Measurements from ENCODE around the gene IFI27L1. TPM values are rescaled to one million over a fixed set of nuclear protein-coding genes. Genes with fewer than 3 reads are reported as not detected.

IFI27L1 gene
- total RNA-seq, 1 donor from 2014 or later: 18.1 TPM

DNA sequence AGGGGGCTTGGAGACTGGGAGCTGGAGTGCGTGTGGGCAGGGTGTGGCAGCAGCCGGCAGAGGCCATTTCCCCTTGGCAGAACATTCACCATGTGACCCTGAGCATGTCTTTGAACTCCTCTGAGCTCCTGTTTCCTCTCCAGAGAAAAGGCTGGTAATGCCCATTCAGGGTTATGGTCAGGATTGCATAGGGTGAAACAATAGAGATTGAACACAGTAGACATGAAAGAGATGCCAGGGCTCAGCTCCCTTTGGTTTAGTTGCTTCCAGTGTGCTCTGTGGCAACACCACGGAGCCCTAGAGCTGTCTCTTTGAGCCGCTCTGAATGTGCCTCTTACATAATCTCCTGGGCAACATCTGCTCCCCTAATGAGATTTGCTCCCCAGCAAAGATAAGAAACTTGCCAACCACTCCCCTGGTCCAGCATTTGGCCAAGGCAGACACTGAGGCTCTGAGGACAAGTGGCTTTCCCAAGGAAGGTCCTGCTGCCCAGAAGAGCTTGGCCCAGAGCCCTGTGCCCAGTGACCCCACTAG is 34.0 kb downstream of the IFI27L1 start:
- peak; percentile 54 for ATAC-seq

DNA sequence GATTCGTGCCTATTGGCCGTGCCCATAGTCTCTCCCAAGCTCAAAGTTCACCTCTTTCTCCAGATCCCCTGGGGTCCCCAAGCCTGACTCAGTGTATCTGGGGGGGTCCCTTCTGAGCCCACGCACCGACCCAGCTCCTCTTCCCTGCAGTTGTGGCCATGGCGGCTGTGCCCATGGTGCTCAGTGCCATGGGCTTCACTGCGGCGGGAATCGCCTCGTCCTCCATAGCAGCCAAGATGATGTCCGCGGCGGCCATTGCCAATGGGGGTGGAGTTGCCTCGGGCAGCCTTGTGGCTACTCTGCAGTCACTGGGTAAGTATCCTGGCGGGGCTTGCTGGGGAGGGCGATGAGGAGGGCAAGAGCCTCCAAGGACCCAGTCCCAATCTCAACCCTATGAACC is 34.5 kb downstream of the IFI27L1 start:
- no peak for ATAC-seq

DNA sequence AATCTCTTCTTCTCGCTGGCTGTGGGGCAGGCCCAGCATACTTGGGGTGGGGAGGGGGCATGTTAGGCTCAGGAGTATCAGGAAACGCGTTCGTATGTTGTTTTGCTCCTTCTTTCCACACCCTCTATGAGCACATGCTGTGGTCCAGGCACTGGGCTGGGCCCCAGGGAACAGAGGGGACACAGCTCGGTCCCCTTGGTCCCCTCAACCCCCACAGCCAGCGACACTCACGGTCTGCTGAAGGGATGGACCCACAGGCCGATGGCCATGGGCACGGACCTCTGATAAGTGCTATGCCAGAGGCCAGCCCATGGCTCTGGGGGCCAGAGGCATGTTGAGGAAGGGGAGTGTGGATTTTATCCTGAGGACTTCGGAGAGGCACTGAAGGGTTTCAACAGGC is 35.6 kb downstream of the IFI27L1 start:
- no peak for ATAC-seq

DNA sequence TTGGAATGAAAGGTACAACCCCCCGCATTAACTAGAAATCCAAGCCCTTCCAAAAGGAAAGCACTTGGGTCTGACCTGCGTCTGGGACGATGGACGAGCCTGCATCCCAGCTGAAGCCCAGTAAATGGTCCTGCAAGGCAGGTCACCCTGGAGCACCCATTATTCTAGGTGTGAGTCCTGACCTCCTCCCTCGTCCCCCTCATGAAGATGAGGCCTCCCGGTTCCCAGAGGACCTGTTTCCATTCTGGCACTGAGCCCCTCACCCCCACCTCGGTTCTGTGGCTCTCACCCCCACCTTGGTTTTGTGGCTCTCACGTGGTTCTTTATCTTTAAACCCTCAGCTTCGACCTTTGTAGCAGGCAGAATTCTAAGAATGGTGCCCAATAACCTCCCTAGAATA is 36.7 kb downstream of the IFI27L1 start:
- no peak for ATAC-seq

DNA sequence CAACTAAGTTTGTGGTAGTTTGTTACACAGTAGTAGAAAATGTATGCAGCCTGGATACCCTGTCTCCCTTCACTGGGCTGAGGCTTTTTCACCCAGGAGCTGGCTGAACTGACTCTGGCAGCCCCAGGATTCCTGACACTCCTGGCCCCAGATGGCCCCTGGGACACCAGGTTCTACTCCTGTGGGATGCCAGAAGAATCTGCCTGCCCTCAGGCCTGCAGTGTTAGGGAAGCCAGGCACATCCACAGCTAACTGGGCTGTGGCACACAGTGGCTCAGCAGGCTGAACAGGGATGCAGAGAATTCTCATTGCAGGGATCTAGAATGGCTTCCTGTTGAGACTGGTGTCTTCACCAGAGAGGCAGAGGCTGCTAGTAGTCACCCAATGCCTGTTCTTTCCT is 38.0 kb downstream of the IFI27L1 start:
- no peak for ATAC-seq

DNA sequence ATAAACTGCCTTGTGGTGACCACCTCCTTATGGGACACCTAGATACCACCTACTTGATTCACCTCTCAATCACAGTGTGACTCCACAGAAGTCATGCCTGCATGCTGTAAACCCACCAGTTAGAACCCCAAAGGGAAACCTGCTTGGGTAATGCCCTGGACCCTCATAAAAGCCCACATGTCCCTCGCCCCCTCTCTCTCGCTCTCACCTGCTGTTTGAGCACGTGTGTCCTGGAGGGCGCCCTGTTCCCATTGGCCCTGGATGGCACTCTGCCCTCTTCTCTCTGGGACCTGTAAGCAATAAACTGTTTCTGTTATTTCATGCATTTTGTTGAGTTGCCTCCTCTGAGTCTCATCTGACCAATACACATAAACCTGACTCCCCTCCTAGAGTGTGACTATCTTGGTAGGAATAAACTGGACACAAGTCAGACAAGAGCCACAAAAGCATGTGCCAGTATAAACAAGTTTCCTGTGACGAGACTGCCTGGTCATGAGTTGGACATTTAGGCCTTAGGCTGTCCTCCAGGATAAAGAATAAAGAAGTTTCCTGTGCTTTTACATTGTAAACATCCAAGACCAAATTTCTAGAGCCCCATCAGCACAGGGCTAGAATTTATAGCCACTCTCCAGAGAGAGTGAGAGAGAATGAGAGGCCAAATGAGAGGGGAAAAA is 39.7 kb downstream of the IFI27L1 start:
- ATAC-seq: no peak

DNA sequence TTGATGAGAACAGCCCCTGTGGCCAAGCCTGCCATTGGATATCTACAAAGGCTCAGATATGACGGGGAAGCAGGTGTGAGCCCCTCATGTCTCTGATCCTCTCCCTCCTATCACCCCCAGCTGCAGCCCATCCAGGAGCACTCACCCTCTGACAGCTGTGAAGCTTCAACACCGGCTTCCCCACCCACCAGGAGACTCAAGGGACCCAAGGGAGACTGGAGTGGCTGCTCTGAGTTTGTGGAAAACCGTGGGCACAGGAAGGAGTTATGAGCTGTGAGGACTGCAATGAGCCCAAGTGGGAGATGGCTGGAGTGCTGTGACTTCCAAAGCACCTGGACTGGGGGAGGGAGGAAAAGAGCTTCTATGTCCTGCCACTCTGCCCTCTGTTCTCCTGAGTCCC is 40.4 kb downstream of the IFI27L1 start:
- ATAC-seq: no peak

DNA sequence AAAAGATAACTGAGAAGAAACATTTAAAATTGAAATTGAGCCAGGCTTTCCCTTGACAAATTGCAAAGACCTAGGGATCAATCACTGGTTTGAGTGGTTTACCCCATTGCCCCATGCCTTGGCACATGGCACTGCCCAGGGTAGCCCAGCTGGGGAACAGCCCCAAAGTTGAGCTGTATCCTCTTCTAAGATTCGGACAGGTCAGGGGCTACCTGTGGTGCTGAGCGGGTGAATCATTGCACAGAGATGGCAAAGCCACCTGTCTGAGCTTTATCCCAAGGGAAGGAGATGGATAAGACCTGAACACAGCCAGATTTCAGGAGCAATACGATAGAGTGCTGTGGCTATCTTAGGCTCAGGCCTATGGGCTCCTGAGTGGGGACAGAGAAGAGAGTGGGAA is 41.3 kb downstream of the IFI27L1 start:
- no peak for ATAC-seq

DNA sequence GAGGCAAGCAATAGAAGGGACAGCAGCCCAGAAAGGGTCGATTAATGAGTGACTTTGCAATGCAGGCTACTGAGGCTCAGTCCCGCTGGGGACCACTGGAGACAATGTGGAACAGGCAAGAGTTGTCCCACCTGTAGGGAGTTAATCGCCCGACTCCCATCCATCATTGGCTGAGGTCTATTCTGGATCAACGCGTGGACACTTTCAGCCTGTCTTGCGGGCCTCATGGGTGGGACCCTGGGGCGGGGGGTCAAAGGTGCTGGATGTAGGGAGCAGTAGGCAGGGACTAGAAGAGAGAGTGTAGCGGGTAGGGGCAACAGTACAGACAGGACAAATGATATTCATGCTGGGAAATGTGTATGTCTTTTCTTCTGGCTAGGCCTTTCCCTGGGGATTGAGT is 42.2 kb downstream of the IFI27L1 start:
- ATAC-seq: no peak

DNA sequence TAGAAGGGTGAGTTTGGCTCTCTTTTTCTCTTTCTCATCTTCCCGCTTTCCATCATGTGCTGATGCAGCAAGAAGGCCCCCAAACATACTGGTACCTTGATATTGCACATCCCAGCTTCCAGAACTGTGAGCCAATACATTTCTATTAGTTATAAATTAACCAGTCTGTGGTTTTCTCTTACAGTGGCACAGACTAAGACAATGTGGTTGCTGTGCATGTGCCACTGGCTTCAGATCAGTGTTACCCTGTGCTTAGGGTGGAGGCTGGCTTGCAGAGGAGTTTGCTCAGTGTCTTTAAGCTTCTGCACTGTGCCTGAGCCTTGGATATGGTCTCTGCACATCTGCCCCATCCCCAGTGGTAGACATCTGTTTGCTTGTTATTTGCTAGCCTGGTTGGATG is 42.8 kb downstream of the IFI27L1 start:
- no peak for ATAC-seq

DNA sequence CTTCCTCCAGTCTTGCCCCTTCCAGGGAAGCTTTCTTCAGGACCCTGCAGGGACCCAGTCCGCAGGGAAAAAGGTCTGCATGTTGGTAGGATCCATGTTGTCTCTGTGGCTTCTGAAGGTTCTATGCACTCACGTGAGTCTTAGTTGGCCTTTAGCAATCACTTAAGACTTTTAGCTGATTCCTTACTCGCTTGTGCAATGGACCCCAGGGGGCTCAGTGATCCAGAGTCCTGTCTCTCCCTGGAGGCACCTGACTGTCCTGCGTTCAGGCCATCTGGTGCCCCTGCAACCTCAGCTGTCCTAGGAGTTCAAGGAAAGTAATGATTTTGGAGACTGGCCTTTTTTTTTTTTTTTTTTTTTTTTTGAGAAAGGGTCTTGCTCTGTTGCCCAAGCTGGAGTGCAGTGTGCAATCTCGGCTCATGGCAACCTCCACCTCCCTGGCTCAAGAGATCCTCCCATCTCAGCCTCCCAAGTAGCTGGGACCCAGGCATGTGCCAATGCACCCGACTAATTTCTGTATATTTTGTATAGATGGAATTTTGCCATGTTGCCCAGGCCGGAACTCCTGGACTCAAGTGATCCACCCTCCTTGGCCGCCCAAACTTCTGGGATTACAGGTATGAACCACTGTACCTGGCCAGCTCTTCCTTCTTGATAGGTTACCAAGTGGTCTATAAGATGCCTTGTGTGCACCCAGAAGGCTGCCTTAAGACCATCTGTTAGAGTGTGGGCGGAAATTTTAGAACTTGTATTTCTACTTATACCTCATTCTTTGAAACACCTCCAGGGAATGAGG is 43.7 kb downstream of the IFI27L1 start:
- no peak for ATAC-seq

DNA sequence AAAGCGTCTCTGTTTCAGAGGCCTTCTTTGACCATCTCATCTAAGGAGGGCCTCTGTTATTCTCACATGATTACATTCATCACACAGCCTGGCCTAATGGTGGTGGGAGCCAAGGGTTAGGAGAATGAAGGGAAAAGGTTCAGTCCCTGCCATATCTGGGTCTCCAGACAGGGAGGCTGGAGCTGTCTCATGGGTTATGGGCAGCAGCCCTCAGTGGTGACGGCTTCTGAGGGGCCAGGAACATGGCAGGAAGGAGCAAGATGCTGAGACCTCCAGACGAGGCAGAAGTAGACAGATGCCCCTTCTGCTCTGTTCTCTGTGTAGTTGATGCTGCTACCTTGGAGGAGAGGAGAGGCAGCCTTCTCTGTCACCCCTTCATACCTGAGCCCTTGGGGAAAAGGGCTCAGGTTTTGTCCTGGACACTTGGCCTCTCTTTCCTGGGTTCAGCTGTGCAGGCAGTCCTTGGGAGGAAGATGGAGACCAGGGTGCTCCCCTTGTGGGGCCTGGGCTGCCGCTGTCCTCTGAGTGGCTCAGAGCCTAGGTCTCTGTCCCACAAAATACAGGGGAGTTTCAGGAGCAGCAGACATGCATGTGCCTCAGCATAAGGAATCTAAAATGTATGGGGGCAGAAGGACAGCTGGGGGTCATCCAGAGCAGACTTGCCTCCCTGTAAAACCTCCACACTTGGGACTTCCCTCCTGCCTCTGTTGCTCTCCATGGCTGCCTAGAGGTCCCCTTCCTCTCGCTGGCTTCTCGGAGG is 44.7 kb downstream of the IFI27L1 start:
- ATAC-seq: no peak

DNA sequence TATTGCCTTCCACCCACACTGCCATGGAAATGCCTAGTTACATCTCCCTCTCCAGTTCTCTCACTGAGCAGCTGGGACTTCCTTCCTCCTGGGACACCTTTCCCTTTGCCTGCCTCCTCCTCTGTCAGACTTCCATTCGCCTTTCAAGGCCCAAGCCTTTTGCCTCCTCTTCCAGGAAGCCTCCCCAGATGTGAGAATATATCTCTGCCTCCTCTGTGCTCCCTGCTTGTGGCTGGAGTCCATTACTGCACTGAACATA is 45.2 kb downstream of the IFI27L1 start:
- no peak for ATAC-seq

DNA sequence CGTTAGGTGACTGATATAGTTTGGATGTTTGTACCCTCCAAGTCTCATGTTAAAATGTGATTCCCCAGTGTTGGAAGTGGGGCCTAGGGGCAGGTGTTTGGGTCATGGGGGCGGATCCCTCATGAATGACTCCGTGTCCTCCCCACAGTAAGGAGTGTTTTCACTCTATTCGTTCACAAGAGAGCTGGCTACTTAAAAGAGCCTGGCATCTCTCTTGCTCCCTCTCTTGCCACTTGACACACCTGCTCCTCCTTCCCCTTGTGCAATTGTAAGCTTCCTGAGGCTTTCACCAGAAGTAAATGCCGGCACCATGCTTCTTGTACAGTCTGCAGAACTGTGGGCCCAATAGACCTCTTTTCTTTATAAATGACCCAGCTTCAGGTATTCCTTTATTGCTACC is 45.7 kb downstream of the IFI27L1 start:
- ATAC-seq: no peak

DNA sequence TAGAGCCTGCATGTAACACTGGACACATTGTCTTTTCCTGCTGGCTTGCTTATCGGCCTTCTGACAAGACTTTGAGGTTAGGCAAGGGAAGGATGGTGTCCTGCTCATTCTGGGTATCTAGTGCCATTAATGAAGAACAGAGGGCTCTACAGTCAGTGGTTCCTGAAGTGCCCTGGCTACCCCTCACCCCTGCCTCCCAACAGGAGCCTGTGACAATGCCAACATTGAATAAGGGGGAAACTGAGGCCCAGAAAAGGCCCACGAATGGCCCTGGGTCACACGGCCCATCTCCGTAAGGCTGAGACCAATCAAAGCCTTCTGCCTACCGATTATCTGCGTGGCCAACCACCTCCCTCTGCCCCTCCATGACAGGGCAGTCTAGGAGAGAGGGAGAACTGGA is 46.2 kb downstream of the IFI27L1 start:
- ATAC-seq: no peak

DNA sequence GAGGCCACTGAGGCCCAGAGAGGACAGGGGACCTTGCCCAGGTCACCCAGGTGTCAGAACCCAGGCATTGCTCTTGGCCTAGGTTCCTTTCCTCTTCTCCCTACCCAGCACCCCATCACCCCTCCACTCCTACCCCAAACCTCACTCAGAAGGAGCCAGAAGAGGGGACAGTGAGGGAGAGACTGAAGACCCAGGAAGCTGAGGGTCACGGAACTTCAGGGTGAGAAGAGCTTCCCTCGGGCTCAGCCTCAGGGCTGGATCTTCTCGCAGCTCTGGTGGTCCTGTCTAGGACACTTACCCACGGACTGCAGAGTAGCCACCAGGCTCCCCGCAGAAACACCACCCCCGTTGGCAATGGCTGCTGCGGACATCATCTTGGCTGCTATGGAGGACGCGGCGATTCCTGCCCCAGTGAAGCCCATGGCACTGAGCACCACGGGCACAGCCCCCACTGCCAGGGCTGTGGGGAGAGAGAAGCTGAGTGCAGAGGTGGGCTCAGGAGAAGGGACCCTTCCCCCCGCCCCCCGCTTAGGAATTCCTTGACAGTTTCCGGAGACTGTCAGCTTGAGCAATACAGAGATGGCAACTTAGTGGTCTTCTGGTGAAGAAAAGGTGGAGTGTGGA is 47.2 kb downstream of the IFI27L1 start:
- no peak for ATAC-seq

DNA sequence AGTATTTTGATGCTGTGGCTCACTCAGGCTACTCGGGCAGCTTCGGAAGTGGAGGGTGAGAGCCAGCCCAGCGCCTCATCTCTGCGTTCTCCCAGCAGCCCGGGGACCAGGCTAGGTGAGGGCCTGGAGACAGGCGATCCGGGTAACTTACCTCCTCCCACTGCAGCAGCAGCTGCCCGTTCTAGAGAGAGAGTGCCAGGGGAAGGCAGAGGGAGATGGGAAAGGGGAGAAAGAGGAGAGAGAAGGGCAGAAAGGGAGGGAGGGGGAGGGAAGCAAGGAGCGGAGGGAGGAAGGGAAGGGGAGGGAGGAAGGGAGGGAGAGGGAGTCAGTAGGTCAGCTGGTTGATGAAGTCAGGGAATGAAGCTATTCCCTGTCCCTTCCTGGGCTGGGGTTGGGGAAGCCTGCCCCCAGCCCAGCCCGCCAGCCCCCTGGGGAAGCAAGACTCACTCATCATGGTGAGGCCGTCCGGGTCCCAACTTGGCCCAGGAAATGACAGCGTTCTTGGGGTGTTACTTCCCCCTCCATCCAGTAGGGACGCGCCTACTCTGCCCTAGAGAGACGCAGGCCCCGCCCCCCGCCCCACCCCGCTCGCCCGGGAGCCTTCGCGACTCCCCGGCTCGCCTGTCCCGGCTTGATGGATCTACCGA is 48.1 kb downstream of the IFI27L1 start, which contains the start of gene IFI27L2:
Gene IFI27L2, minus strand, starts transcription at position 494 of the 647 bp plus-strand sequence. Its CDS starts 40 bp downstream, at position 454.
- ATAC-seq: peak; percentile 73

DNA sequence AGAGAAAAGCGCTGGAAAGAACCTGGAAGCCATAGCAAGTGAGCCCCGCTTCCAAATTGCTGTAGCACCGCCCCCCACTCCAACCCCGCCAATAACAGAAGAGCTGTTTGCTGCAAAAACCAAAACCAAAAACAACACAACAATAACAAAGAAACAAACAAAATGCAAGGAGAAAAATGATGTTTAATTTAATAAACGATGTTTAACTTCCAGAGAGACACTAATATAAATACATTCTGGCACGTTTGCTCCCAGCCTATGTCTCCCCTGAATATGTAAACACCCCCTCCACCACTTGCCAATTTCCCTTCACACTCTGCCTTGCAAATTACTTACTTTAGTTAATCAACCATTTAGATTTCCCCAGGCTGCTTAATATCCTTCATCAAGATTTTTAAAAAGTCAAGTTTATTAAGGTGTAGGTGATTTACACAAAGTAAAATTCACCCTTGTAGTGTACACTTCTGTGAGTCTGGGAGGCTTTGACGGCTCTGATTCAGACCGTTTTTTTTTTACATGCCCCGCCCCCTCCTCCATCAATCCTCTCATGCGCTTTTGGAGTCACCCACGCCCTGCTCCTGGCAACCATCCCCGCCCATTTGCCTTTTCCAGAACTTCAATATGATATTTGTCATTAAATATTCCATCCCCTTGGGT is 48.8 kb downstream of the IFI27L1 start:
- peak; percentile 34 for ATAC-seq

DNA sequence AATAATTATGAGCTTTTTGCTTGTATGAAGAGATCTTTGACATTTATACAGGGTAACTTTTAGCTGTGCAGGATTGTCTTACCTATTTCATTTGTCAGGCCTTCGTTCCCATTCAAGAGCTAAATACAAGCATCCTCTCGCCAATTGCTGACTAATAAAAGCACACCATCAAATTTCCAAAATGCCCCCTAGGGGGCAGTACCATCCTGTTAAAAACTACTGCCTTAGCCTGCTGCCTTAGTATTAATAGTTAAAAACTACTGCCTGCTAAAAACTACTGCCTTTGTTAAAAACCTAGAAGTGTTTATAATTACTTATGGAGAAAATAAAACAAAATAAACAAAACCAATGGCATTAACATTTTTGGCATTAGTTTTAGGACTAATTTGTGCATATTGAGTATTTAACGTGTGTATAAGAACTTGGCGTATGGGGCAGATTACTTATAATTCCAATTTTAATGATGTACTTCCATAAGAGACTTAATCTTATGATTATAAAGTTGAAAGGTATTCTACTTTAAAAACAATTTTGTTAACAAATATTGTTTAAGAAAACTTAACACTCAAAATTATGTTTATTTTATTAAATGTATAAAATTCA is 51.3 kb downstream of the IFI27L1 start:
- peak; percentile 35 for ATAC-seq

DNA sequence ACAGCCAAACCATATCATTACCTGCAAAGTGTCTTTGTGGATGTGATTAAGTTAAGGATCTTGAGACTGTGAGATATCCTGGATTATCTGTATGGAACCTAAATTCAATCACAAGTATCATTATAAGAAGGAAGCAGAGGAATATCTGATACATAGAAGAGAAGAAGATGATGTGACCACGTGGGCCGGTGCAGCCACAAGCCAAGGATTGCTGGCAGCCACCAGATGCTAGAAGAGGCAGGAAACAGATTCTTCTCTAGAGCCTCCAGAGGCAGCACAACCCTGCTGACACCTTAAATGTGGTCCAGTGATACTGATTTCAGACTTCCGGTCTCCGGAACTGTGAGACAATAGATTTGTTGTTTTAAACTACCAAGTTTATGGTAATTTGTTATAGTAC is 54.4 kb downstream of the IFI27L1 start:
- no peak for ATAC-seq

DNA sequence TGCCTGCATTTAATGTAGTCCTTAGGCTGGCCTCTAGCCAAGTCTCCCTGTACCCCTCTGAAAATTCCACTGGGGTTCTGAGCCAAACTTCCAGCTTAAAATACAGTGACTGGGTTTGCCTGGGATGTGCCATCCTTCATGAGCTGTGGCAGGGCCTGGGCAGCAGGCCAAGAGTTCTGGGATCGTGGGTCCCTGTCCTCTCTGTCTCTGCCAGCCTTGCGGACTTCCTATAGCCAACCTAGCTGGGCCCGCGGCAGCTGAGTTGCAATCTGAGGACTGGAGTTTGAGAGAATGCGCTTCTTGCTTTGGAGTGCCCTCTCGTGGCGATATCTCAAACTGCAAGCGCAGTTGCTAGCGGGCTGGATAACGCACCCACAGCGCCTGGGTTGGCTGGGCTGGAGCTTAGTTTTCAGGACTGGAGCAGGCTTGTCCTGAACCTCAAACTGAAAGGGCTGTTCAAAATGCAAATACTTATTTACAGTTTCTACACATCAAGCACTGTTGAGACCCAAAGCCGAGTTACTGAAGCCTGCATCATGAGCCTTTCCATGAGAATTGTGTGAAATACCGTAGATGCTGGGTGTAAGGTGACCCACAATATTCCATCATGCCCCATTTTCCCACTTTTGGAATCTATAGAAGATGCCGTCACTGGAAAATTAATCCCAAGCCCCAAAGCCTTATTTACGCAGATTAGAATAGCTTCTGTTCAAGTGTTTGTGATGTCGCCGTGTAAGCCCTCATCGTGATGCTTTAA is 55.6 kb downstream of the IFI27L1 start:
- ATAC-seq: peak; percentile 91
